Regular cardiac myocyte (primary cell): ENCODE data around the gene DDX39A. TPM values are rescaled to one million over a fixed set of nuclear protein-coding genes. Genes with fewer than 3 reads are reported as not detected.

Experiments used
- total RNA-seq: library from RNA; depleted of rRNA; stranded (reverse); fragments of >200 nt; gene quantifications from 2 replicates; pipeline ENCODE4 v1.2.3, GENCODE V29; 2014

The DDX39A gene
- 28.8 and 116 TPM in 2 replicates for total RNA-seq

GRCh38 chr19:14419106-14419813 lies at the start of gene DDX39A:
Gene DDX39A (minus strand): TSS chr19:14419341. CDS start chr19:14413220, 6,121 bp downstream.

GRCh38 chr19:14432791-14433553 lies 13.8 kb upstream of the DDX39A start, which contains the start of gene PKN1:
Gene PKN1 (plus strand): TSS chr19:14433306. CDS start chr19:14433522, 216 bp downstream.

Other genes starting within 250 kb of the DDX39A start
- 0.96 and 2.5 TPM in 2 replicates for gene ADGRL1, start 213.2 kb downstream of the DDX39A start, total RNA-seq
- gene ADGRE5, start 37.9 kb downstream of the DDX39A start, total RNA-seq, result 17.2 and 85.1 TPM in 2 replicates
- 106 and 108 TPM in 2 replicates for gene PKN1, start 14.0 kb upstream of the DDX39A start, total RNA-seq
- gene PTGER1, start 56.0 kb upstream of the DDX39A start, total RNA-seq, result 1.7 and 3.5 TPM in 2 replicates
- 95.0 and 118 TPM in 2 replicates for gene GIPC1, start 76.8 kb upstream of the DDX39A start, total RNA-seq
- 50.2 and 73.2 TPM in 2 replicates for gene DNAJB1, start 99.1 kb upstream of the DDX39A start, total RNA-seq
- gene TECR, start 110.3 kb upstream of the DDX39A start, total RNA-seq, result 9.3 and 26.8 TPM in 2 replicates
- 299 and 304 TPM in 2 replicates for gene NDUFB7, start 152.7 kb upstream of the DDX39A start, total RNA-seq
- under 0.01 TPM in 2 replicates for gene CLEC17A, start 163.7 kb upstream of the DDX39A start, total RNA-seq